ENCODE results near the gene NFIA. TPM values are rescaled to one million over a fixed set of nuclear protein-coding genes. Genes with fewer than 3 reads are reported as not detected.

The NFIA gene
- total and polyA plus RNA-seq, 9 of the 15 experiments (the other 6 are each of a cell fraction or from before 2014, with no cell fraction given): 5.3 to 24.9 (median 9.8) TPM

DNA sequence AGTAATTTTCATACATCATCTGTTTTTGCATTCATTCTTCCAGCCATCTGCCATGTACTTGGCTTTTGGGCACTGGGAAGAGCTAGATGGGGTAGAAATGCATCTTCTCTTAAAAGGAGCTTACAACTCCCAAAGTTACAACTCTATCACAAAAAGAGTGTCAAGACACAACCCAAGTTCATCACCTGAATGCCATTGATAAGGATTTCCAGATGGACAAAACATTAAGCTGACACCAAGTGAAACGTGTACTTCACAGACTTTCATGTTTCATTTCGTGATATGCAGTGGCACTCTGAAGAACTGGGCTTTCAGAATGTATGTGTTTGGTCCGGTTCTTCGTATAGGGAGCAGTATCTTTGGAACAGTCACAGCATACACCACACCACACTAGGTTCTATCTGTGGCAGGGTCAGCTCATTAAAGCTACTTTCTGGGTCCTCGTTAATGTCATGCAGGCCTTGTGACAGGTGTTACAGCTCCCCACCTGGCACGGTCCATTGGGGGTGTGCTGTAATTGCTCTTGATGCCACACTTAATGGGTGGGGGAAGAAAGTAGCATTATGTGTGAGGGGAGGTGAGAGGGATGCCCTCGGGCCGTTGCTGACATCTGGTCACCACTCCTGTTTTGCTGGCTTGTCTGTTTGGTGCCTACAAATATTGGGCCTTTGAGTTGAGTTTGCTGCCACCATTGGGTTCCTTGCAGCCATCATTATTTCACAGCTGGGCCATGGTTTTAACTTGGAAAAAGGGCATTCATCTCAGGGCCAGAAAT is 164.9 kb downstream of the NFIA start:
- Histone ChIP-seq H3K9ac (ENCODE audit: insufficient read depth in 1 of 2, low read depth in 2 of 2, low read length in 2 of 2) (peak overlapping the region; percentile 5 to 11; a peak in 2 of 4 replicates), H3K4me2 (ENCODE audit: insufficient read depth, low read length) (peak overlapping the region; percentile 74), H3K27me3 (ENCODE audit: control insufficient read depth in 2 of 2, insufficient read depth in 2 of 2, low read length in 2 of 2) (no peaks in the 10 kb centered on the region), H3K9me1 (ENCODE audit: control insufficient read depth, insufficient read depth, low read length) (no peaks in the 10 kb centered on the region), H4K20me1 (replicated peaks; ENCODE audit: control insufficient read depth, insufficient read depth, low read length) (no peaks in the 10 kb centered on the region), H3K4me3 (no peak overlapping the region), H3K4me1 (replicated peaks in 1 of 2; ENCODE audit: control insufficient read depth in 2 of 2, insufficient read depth in 2 of 2, low read length in 2 of 2) (peaks cover 6 to 25% of the 10 kb centered on the region in 2 experiments), H3K9me3 (replicated peaks; ENCODE audit: control insufficient read depth, insufficient read depth, low read depth, low read length) (no peaks in the 10 kb centered on the region), H3K27ac (ENCODE audit: extremely low read depth, low read depth, low read length) (peak overlapping the region; percentile 42; the same call in 2 of the 3 replicates), H2AFZ (ENCODE audit: low read depth, low read length) (peak overlapping the region; percentile 7), H3K36me3 (ENCODE audit: control insufficient read depth, insufficient read depth, low read length) (no peaks in the 10 kb centered on the region), H3K79me2 (ENCODE audit: control insufficient read depth, insufficient read depth, low read length) (peaks cover 70% of the 10 kb centered on the region)
- DNase-seq (ENCODE audit: extremely low read depth in 1 of 4, low spot score in 3 of 4): peak in 1 of 4 experiments; percentile 44
- ChIA-PET POLR2A (interaction anchor here (0.6 to 2.3 kb wide), 6 partner anchors 10 to 164 kb away, joined by 3 to 12 read pairs (median 4); no protein-coding TSS in a partner anchor), CTCF (ENCODE audit: low intra/inter-chr PET ratio) (no interaction called here)
- WGBS (ENCODE audit: insufficient coverage, low coverage, missing lambda C conversion rate): 30% methylated on average over 8 of the region's 8 CpGs
- intact Hi-C loops (cut with micrococcal nuclease) (no loop called here), in situ Hi-C loops (cut with MboI) (no loop called here)
- no TSS peak for BruUV-seq (replicated peaks)
- peak; percentile 65 for ATAC-seq
- no peak for FAIRE-seq
- TF ChIP-seq ZNF436 (CRISPR knock-in tag; IDR thresholded peaks at IDR 0.05) (no peak), LCOR (CRISPR knock-in tag; IDR thresholded peaks at IDR 0.05) (0 out of 2 replicates have a peak, but pooled peaks have one; percentile 27), CBFA2T3 (IDR thresholded peaks at IDR 0.05) (peak; percentile 66), ARID1B (IDR thresholded peaks at IDR 0.05) (peak; percentile 53), HDAC8 (tag; IDR thresholded peaks at IDR 0.05) (no peak), PHB (CRISPR knock-in tag; IDR thresholded peaks at IDR 0.05) (no peak), CBFA2T2 (conservative IDR thresholded peaks at IDR 0.05) (peak; percentile 55), TCF3 (CRISPR knock-in tag; IDR thresholded peaks at IDR 0.05) (peak; percentile 49), KAT7 (CRISPR knock-in tag; IDR thresholded peaks at IDR 0.05; ENCODE audit: borderline replicate concordance) (no peak), SMARCA4 (IDR thresholded peaks at IDR 0.05) (0 out of 2 replicates have a peak, but pooled peaks have one; percentile 15), TAL1 (IDR thresholded peaks at IDR 0.05) (peak; percentile 46; the same call in 1 of the 2 replicates)
- TF ChIP-seq, protein P1, sequence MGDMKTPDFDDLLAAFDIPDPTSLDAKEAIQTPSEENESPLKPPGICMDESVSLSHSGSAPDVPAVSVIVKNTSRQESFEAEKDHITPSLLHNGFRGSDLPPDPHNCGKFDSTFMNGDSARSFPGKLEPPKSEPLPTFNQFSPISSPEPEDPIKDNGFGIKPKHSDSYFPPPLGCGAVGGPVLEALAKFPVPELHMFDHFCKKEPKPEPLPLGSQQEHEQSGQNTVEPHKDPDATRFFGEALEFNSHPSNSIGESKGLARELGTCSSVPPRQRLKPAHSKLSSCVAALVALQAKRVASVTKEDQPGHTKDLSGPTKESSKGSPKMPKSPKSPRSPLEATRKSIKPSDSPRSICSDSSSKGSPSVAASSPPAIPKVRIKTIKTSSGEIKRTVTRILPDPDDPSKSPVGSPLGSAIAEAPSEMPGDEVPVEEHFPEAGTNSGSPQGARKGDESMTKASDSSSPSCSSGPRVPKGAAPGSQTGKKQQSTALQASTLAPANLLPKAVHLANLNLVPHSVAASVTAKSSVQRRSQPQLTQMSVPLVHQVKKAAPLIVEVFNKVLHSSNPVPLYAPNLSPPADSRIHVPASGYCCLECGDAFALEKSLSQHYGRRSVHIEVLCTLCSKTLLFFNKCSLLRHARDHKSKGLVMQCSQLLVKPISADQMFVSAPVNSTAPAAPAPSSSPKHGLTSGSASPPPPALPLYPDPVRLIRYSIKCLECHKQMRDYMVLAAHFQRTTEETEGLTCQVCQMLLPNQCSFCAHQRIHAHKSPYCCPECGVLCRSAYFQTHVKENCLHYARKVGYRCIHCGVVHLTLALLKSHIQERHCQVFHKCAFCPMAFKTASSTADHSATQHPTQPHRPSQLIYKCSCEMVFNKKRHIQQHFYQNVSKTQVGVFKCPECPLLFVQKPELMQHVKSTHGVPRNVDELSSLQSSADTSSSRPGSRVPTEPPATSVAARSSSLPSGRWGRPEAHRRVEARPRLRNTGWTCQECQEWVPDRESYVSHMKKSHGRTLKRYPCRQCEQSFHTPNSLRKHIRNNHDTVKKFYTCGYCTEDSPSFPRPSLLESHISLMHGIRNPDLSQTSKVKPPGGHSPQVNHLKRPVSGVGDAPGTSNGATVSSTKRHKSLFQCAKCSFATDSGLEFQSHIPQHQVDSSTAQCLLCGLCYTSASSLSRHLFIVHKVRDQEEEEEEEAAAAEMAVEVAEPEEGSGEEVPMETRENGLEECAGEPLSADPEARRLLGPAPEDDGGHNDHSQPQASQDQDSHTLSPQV (IDR thresholded peaks at IDR 0.05): 0 out of 2 replicates have a peak, but pooled peaks have one; percentile 29
- TF ChIP-seq, protein P2, sequence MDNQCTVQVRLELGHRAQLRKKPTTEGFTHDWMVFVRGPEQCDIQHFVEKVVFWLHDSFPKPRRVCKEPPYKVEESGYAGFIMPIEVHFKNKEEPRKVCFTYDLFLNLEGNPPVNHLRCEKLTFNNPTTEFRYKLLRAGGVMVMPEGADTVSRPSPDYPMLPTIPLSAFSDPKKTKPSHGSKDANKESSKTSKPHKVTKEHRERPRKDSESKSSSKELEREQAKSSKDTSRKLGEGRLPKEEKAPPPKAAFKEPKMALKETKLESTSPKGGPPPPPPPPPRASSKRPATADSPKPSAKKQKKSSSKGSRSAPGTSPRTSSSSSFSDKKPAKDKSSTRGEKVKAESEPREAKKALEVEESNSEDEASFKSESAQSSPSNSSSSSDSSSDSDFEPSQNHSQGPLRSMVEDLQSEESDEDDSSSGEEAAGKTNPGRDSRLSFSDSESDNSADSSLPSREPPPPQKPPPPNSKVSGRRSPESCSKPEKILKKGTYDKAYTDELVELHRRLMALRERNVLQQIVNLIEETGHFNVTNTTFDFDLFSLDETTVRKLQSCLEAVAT (IDR thresholded peaks at IDR 0.05): no peak
- TF ChIP-seq, protein P3, sequence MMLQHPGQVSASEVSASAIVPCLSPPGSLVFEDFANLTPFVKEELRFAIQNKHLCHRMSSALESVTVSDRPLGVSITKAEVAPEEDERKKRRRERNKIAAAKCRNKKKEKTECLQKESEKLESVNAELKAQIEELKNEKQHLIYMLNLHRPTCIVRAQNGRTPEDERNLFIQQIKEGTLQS (IDR thresholded peaks at IDR 0.05): no peak
- TF ChIP-seq, protein P3 (CRISPR knock-in tag; conservative IDR thresholded peaks at IDR 0.05): 0 out of 2 replicates have a peak, but pooled peaks have one; percentile 10
